Cardiac ventricle fibroblast (primary cell): Measurements from ENCODE around the gene SUCLA2. TPM values are rescaled to one million over a fixed set of nuclear protein-coding genes. Genes with fewer than 3 reads are reported as not detected.

Source experiments
- total RNA-seq: library from RNA; depleted of rRNA; stranded (reverse); fragments of >200 nt; gene quantifications from 2 replicates; pipeline ENCODE4 v1.2.3, GENCODE V29; 2015

The SUCLA2 gene
- total RNA-seq: 19.1 and 31.8 TPM in 2 replicates

DNA sequence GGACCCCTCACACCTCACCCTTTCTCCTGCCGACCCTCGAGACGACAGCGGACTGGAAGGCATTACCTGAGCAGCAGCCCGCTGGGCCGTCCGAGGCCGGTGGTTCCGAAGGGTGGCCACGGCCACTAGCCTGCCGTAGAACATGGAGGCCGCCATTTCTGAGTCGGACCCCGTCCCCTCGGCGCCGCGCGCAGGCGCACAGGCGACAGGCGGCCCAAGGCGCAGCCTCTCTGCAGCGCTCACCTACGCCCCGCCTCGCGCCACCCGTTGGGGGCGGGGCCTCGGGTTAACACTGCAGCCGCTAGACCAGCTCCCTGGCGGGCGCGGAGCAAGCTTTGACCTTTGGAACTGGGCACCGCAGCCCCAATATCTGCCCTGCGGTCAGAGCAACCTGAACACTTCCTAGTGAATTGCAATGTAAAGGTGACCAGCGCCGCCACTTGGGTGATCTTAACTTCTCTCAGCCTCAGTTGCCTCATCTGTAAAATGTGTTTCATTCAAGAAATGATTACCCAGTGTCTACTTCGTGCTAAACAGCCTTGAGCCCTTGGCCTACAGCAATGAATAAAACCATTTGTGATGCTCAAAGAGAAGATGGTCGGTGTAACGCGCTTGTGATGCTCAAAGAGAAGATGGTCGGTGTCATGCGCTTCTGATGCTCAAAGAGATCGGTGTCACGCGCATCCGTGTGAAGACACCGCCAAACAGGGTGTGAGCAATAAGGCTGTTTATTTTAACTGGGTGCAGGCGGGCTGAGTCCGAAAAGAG lies at the start of gene SUCLA2:
Gene SUCLA2, minus strand, starts transcription at position 160 of the 768 bp plus-strand sequence. Its CDS starts 4 bp downstream, at position 156.

DNA sequence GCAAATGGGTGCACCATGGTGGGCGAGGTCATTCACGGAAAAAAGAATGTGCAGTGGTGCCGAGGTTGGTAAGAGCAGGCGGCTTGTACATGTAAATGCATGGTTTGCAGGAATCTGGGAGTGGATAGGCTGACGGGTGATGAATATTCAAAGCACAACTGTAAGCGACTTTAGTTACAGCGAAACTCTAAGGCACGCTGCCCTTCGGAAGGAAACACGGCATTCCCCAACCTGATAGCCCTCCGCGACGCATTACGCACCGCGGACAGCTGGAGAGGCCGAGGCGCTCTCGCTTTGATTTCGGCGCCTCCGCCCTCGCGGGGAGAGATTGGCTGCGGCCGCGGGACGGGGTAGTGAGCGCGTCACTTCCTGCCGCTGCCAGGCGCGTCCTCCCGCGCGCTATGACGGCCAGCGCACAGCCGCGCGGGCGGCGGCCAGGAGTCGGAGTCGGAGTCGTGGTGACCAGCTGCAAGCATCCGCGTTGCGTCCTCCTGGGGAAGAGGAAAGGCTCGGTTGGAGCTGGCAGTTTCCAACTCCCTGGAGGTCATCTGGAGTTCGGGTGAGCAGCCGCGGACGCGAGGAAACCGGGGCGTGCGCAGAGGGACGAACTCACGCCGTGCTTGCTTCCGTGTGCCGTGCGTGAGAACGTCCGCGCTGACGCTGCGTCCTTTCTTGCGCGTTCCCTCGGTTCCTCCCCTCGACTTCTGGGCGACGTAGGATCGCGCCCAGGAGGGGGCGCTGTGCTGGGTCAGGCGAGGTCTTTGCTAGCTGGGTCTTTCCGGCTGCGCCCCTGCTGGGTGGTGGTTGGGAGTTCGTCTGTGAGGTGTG lies 36.5 kb upstream of the SUCLA2 start, which contains the start of gene NUDT15:
Gene NUDT15, plus strand, starts transcription at position 381 of the 828 bp plus-strand sequence. Its CDS starts 21 bp downstream, at position 402.

Other genes with a start within 250 kb of the SUCLA2 start
- gene NUDT15, start 36.5 kb upstream of the SUCLA2 start, total RNA-seq: 7.3 and 9.2 TPM in 2 replicates
- 27.8 and 28.2 TPM in 2 replicates for gene MED4, start 93.8 kb upstream of the SUCLA2 start, total RNA-seq
- 788 and 970 TPM in 2 replicates for gene ITM2B, start 231.9 kb upstream of the SUCLA2 start, total RNA-seq